Thoracic aorta (tissue), 2 donors: Measurements from ENCODE around the gene ANXA6. TPM values are rescaled to one million over a fixed set of nuclear protein-coding genes. Genes with fewer than 3 reads are reported as not detected.

Experiments
- ATAC-seq: fragments of 150-250 bp; one replicate; pipeline ENCODE4 v1.8.0; 2017; ENCODE audit warnings: low read depth; ENCODE audit not compliant: insufficient number of reproducible peaks, low FRiP score
- DNase-seq: peaks from one replicate; pipeline ENCODE4 v3.0.0-alpha.2; 2020; ENCODE audit warnings: low spot score
- H3K27ac ChIP-seq, 2 donors: fragments of 200-600 bp; sonication (generic); 1 replicate in 1 of 2; 2 replicates in 1 of 2; pipeline ENCODE4 v1.5.1; 2016; ENCODE audit warnings: mild to moderate bottlenecking in 2 of 2, moderate library complexity in 2 of 2
- H3K27me3 ChIP-seq: fragments of 200-600 bp; sonication (generic); replicated peaks from 2 replicates; pipeline ENCODE4 v1.6.0; 2016; ENCODE audit warnings: mild to moderate bottlenecking; ENCODE audit not compliant: insufficient read depth
- H3K36me3 ChIP-seq: fragments of 200-600 bp; sonication (generic); one replicate; pipeline ENCODE4 v1.5.1; 2016
- H3K4me1 ChIP-seq, 2 donors: fragments of 200-600 bp; sonication (generic); 1 replicate in 1 of 2; 2 replicates in 1 of 2; pipeline versions ENCODE4 v1.5.1 to v1.6.0; 2016; ENCODE audit warnings: low read depth in 2 of 2, mild to moderate bottlenecking in 1 of 2; ENCODE audit not compliant: control insufficient read depth in 1 of 2
- H3K4me3 ChIP-seq: fragments of 200-600 bp; sonication (generic); 2 replicates; pipeline ENCODE4 v1.5.1; 2016; ENCODE audit warnings: mild to moderate bottlenecking
- H3K9me3 ChIP-seq: fragments of 200-600 bp; sonication (generic); 2 replicates; pipeline ENCODE4 v1.5.1; 2016
- total RNA-seq, 2 donors: library from RNA; depleted of rRNA; stranded (reverse); fragments of >200 nt; gene quantifications; one replicate each; pipeline versions ENCODE4 v1.1.0 to v1.2.3, GENCODE V29; 2016
- TF ChIP-seq, protein P1 (sequence below): fragments of 200-600 bp; sonication (generic); IDR thresholded peaks from one replicate; pipeline ENCODE4 v1.5.1; 2019; ENCODE audit warnings: antibody characterized with exemption

The ANXA6 gene
- total RNA-seq, 2 donors from 2014 or later: 207 to 349 TPM

DNA sequence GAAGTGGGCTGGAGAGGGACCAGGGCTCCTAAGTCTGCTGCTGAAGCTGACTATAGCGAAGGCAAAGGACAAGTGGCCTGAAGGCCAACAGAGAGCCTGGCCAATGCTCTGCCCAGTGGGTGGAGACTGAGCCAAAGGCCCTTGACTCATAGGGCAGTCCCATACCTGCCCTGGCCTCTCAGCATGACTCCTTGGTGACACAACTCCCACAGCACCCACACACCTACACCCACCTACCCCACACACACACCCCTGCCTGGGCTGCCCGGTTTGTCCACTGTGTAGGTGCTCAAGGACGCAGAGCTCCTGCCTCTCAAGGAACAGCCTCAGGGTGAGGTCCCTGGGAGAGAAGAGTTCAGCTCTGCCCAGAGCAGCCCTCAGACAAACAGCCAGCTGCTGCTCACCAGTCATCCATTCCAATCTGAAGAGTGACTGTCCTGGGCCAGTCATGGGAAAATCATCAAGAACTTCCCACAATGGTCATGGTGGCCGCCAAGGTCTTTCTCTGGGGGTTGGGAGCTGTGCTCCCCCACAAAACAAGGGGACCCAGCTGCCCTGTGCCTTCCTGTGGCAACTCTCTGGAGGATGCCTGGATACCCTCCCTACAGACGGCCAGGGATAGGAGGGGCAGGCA is 81.8 kb downstream of the ANXA6 start:
- no peaks in the 10 kb centered on the region for H3K9me3 ChIP-seq
- H3K4me3 ChIP-seq: no peak overlapping the region
- TF ChIP-seq, protein P1, sequence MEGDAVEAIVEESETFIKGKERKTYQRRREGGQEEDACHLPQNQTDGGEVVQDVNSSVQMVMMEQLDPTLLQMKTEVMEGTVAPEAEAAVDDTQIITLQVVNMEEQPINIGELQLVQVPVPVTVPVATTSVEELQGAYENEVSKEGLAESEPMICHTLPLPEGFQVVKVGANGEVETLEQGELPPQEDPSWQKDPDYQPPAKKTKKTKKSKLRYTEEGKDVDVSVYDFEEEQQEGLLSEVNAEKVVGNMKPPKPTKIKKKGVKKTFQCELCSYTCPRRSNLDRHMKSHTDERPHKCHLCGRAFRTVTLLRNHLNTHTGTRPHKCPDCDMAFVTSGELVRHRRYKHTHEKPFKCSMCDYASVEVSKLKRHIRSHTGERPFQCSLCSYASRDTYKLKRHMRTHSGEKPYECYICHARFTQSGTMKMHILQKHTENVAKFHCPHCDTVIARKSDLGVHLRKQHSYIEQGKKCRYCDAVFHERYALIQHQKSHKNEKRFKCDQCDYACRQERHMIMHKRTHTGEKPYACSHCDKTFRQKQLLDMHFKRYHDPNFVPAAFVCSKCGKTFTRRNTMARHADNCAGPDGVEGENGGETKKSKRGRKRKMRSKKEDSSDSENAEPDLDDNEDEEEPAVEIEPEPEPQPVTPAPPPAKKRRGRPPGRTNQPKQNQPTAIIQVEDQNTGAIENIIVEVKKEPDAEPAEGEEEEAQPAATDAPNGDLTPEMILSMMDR: no peak
- H3K4me1 ChIP-seq: peaks cover 29 to 57% of the 10 kb centered on the region in 2 donors
- DNase-seq (no peak), ATAC-seq (no peak)
- H3K27me3 ChIP-seq: no peaks in the 10 kb centered on the region
- no peaks in the 10 kb centered on the region for H3K36me3 ChIP-seq
- H3K27ac ChIP-seq: no peak overlapping the region

DNA sequence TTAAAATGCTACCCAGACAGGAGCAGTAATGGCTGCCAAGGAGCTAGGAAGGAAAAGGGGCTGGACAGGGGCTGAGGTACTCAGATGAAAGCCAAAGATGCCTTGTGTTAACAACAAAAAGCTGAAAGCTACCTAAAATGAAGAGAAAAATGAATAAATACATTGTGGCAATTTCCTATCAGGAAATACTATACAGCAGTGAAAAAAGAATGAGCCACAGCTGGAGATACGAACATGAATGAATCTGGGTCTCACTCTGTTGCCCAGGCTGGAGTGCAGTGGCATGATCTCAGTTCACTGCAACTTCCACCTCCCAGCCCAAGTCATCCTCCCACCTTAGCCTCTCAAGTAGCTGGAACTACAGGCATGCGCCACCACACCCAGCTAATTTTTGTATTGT is 83.0 kb downstream of the ANXA6 start:
- Histone ChIP-seq H3K27me3 (no peaks in the 10 kb centered on the region), H3K9me3 (no peaks in the 10 kb centered on the region), H3K4me1 (peaks cover 25 to 51% of the 10 kb centered on the region in 2 donors), H3K4me3 (no peak overlapping the region), H3K36me3 (no peaks in the 10 kb centered on the region), H3K27ac (no peak overlapping the region)
- ATAC-seq: no peak
- no peak for DNase-seq
- TF ChIP-seq, protein P1: no peak

DNA sequence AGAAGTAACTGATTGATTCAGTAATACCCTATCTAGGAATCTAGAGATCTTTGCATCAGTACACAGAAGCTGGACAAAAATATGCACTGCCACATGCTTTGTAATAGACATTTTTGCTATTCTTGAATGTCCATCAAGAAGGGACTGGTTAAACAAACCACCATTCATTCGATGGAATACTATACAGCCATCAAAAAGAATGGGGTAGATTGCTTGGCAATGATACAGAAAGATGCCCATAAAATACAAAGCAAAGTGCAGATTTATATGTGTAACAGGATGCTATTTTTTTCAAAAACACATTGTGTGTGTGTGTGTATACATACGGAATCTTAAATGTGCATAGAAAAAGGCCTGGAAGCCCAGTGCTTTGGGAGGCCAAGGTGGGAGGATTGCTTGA is 84.3 kb downstream of the ANXA6 start:
- no peak for DNase-seq
- Histone ChIP-seq H3K36me3 (no peaks in the 10 kb centered on the region), H3K27me3 (no peaks in the 10 kb centered on the region), H3K9me3 (no peaks in the 10 kb centered on the region), H3K4me1 (peaks cover 29 to 52% of the 10 kb centered on the region in 2 donors), H3K4me3 (no peak overlapping the region), H3K27ac (peak overlapping the region; percentile 66 to 70)
- TF ChIP-seq, protein P1: no peak
- ATAC-seq: no peak

DNA sequence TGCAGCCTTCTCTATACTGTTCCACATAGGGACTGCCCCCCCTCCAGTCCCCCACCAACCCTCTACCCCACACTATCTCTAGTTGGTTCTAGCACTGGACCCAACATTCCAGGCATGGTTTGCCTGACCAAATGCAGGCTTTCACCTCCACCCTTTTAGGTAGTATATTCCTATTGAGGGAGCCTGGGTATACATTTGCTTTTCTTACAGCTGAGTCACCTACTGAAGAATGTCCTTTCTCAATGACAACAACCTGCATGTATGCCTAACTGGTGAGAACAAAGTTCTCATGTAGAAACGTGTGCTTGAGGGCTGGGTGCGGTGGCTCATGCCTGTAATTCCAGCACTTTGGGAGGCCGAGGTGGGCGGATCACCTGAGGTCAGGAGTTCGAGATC is 85.0 kb downstream of the ANXA6 start:
- DNase-seq: no peak
- no peak for ATAC-seq
- TF ChIP-seq, protein P1: no peak

GRCh38 chr5:151071848-151072629 is 85.5 kb downstream of the ANXA6 start:
- Histone ChIP-seq H3K4me1 (peaks cover 36 to 59% of the 10 kb centered on the region in 2 donors), H3K9me3 (no peaks in the 10 kb centered on the region), H3K27me3 (no peaks in the 10 kb centered on the region), H3K4me3 (no peak overlapping the region), H3K27ac (peak overlapping the region; percentile 66 to 70), H3K36me3 (no peaks in the 10 kb centered on the region)
- TF ChIP-seq, protein P1: no peak
- no peak for DNase-seq
- ATAC-seq: no peak

More for the DNA sequence above, 85.0 kb downstream of the ANXA6 start:
- Histone ChIP-seq H3K36me3 (no peaks in the 10 kb centered on the region), H3K9me3 (no peaks in the 10 kb centered on the region), H3K27ac (peak overlapping the region; percentile 66 to 70), H3K27me3 (no peaks in the 10 kb centered on the region), H3K4me1 (peaks cover 35 to 58% of the 10 kb centered on the region in 2 donors), H3K4me3 (no peak overlapping the region)
